Thyroid gland (tissue), 4 donors: ENCODE results near the gene PLA2G2D. TPM values are rescaled to one million over a fixed set of nuclear protein-coding genes. Genes with fewer than 3 reads are reported as not detected.

Experiments used
- DNase-seq, 2 donors: peaks; one replicate each; pipeline ENCODE4 v3.0.0-alpha.2; 2019
- H3K27ac ChIP-seq, 3 donors: fragments of 200-600 bp; sonication (generic); 1 replicate in 2 of 3; 2 replicates in 1 of 3; pipeline ENCODE4 v1.5.1; 2016 to 2019; ENCODE audit warnings: mild to moderate bottlenecking in 1 of 3, moderate library complexity in 1 of 3
- H3K27me3 ChIP-seq: fragments of 200-600 bp; sonication (generic); one replicate; pipeline ENCODE4 v1.5.1; 2019
- H3K36me3 ChIP-seq, 2 donors: fragments of 200-600 bp; sonication (generic); one replicate each; pipeline ENCODE4 v1.5.1; 2016 to 2019
- H3K4me1 ChIP-seq, 2 donors: fragments of 200-600 bp; sonication (generic); one replicate each; pipeline ENCODE4 v1.5.1; 2017 to 2019
- H3K4me3 ChIP-seq, 3 donors: fragments of 200-600 bp; sonication (generic); replicated peaks in 1 of 3; 1 replicate in 2 of 3; 2 replicates in 1 of 3; pipeline ENCODE4 v1.5.1; 2016; ENCODE audit warnings: mild to moderate bottlenecking in 1 of 3
- H3K9me3 ChIP-seq: fragments of 200-600 bp; sonication (generic); one replicate; pipeline ENCODE4 v1.5.1; 2017
- POLR2A ChIP-seq, 2 donors: fragments of 450-650 bp; IDR thresholded peaks; one replicate each; pipeline ENCODE4 v1.6.1; 2017; ENCODE audit warnings: antibody characterized with exemption in 2 of 2, mild to moderate bottlenecking in 2 of 2, moderate library complexity in 1 of 2
- WGBS, 2 donors: methylation state at CpG; one replicate each; pipeline ENCODE4 v1.1.5; 2017; 5-methylcytosine and 5-hydroxymethylcytosine counted together
- intact Hi-C: fragments of 100-400 bp; cut with DNase I; formaldehyde crosslinking; loops from one replicate; pipeline ENCODE4 v1.15.1; 2023
- total RNA-seq, 4 donors: library from RNA; depleted of rRNA; stranded (reverse); fragments of >200 nt; gene quantifications; one replicate each; pipeline ENCODE4 v1.2.3, GENCODE V29; 2016
- TF ChIP-seq, protein P1 (sequence below), 6 experiments: fragments of 200-600 bp in 3 of 6; fragments of 450-650 bp in 3 of 6; sonication (generic) in 3 of 6; IDR thresholded peaks; one replicate each; pipeline ENCODE4 v1.5.1; 2016 to 2019; ENCODE audit warnings: antibody characterized with exemption in 6 of 6, mild to moderate bottlenecking in 2 of 6, inconsistent platforms in 1 of 6, moderate library complexity in 1 of 6

The PLA2G2D gene
- total RNA-seq, 4 donors from 2014 or later: not detected

GRCh38 chr1:20078171-20078651 is 41.1 kb downstream of the PLA2G2D start:
- H3K36me3 ChIP-seq: no peaks in the 10 kb centered on the region
- H3K27me3 ChIP-seq: peaks cover 5% of the 10 kb centered on the region
- DNase-seq: no peak
- 84 to 86% methylated on average over 8 of the region's 8 CpGs for WGBS, 2 donors
- H3K4me1 ChIP-seq: peaks cover 0 to 4% of the 10 kb centered on the region in 2 donors
- H3K4me3 ChIP-seq: no peak overlapping the region
- intact Hi-C loops: no loop called here
- no peak for TF ChIP-seq POLR2A (IDR thresholded peaks at IDR 0.05)
- TF ChIP-seq, protein P1, sequence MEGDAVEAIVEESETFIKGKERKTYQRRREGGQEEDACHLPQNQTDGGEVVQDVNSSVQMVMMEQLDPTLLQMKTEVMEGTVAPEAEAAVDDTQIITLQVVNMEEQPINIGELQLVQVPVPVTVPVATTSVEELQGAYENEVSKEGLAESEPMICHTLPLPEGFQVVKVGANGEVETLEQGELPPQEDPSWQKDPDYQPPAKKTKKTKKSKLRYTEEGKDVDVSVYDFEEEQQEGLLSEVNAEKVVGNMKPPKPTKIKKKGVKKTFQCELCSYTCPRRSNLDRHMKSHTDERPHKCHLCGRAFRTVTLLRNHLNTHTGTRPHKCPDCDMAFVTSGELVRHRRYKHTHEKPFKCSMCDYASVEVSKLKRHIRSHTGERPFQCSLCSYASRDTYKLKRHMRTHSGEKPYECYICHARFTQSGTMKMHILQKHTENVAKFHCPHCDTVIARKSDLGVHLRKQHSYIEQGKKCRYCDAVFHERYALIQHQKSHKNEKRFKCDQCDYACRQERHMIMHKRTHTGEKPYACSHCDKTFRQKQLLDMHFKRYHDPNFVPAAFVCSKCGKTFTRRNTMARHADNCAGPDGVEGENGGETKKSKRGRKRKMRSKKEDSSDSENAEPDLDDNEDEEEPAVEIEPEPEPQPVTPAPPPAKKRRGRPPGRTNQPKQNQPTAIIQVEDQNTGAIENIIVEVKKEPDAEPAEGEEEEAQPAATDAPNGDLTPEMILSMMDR (IDR thresholded peaks at IDR 0.05): no peak
- H3K9me3 ChIP-seq: no peaks in the 10 kb centered on the region
- H3K27ac ChIP-seq: no peak overlapping the region

DNA sequence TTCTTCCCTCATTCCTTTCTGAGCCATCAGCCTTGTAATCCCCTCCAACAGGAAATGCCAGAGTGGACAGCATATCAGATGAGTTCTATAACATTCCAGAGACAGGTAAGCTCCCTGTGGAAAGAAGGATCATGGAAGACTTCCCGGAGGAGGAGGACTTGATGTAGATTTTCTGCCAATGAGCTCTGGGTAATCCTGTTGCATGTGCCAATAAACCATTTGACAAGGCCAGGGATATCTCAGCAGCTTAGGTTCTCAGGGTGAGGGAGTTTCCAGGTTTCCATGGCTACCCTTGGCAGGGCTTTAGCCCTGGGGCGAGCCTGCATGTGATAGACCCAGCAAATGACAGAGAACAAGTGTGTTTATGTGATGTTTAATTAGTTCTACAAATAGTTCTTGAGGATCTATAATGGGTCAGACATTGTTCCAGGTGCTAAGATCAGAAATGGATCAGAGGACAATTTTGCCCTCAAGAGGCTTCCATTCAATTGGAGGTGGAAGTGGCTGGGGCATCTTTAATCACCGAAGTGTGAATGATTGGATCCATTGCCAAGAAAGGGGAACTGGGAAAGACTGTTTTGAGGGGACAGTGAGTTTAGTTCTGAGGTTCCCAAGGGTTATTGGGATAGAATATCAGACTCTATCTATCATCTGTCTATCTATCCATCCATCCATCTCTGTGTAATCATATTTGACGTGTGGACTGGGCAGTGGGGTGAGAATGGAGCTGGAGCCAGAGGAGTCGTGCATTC is 42.5 kb downstream of the PLA2G2D start:
- no peak for TF ChIP-seq POLR2A (IDR thresholded peaks at IDR 0.05)
- TF ChIP-seq, protein P1 (IDR thresholded peaks at IDR 0.05): no peak
- no peak for DNase-seq
- intact Hi-C loops: no loop called here
- Histone ChIP-seq H3K27me3 (peaks cover 5% of the 10 kb centered on the region), H3K4me3 (no peak overlapping the region), H3K4me1 (peaks cover 0 to 4% of the 10 kb centered on the region in 2 donors), H3K9me3 (no peaks in the 10 kb centered on the region), H3K36me3 (no peaks in the 10 kb centered on the region), H3K27ac (no peak overlapping the region)
- WGBS, 2 donors: 89 to 94% methylated on average over 5 of the region's 5 CpGs

DNA sequence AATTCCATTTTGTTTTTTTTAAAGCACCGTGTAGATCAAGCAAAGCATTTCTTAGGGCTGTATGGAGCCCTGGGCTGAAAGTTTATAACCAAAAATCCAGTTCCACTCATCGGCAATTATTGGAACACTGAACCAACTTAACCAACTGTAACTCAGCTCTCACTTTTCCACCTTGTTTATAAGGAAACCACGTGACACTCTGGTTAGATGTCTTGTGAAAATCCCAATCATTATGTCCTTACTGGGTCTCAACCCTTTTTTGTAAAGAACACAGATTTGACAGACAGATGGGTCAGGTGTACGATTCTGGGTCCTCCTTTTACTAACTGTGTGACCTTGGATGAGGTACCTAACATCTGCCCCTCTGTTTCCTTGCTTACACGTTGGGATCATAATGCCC is 43.1 kb downstream of the PLA2G2D start:
- DNase-seq: no peak
- no peaks in the 10 kb centered on the region for H3K36me3 ChIP-seq
- H3K4me1 ChIP-seq: peaks cover 0 to 4% of the 10 kb centered on the region in 2 donors
- no peak overlapping the region for H3K4me3 ChIP-seq
- WGBS, 2 donors: 68 to 72% methylated on average over 5 of the region's 5 CpGs
- TF ChIP-seq, protein P1 (IDR thresholded peaks at IDR 0.05): no peak
- TF ChIP-seq POLR2A (IDR thresholded peaks at IDR 0.05): no peak
- intact Hi-C loops: no loop called here
- no peaks in the 10 kb centered on the region for H3K9me3 ChIP-seq
- peaks cover 5% of the 10 kb centered on the region for H3K27me3 ChIP-seq
- H3K27ac ChIP-seq: no peak overlapping the region

DNA sequence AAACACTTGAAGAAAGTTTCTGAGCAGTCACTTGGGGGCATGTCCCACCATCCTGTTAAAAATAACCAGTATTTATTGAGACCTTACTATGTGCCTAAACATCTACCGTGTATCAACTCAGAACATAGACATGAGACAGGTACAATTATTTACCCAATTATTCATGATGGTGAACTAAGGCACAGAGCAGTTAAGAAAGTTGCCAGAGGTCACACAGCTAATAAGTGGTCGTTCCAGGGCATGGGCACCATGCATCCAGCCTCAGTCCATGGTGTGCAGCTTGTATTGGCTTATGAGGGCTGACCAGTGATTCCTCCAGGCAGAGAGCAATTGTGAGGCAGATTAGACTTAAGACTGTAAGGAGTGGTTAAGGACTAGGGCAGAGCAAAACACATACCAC is 44.0 kb downstream of the PLA2G2D start:
- Histone ChIP-seq H3K9me3 (no peaks in the 10 kb centered on the region), H3K27me3 (peaks cover 5% of the 10 kb centered on the region), H3K4me3 (no peak overlapping the region), H3K4me1 (no peaks in the 10 kb centered on the region), H3K27ac (no peak overlapping the region), H3K36me3 (no peaks in the 10 kb centered on the region)
- TF ChIP-seq POLR2A (IDR thresholded peaks at IDR 0.05): no peak
- TF ChIP-seq, protein P1 (IDR thresholded peaks at IDR 0.05): no peak
- intact Hi-C loops: no loop called here
- no peak for DNase-seq
- WGBS, 2 donors: 89 to 94% methylated on average over 2 of the region's 2 CpGs

- DNase-seq: no peak
- peaks cover 5% of the 10 kb centered on the region for H3K27me3 ChIP-seq
- no peak overlapping the region for H3K27ac ChIP-seq
- TF ChIP-seq POLR2A (IDR thresholded peaks at IDR 0.05): no peak
- TF ChIP-seq, protein P1 (IDR thresholded peaks at IDR 0.05): no peak
- intact Hi-C loops: no loop called here
- H3K4me1 ChIP-seq: no peaks in the 10 kb centered on the region
- H3K36me3 ChIP-seq: no peaks in the 10 kb centered on the region
- WGBS, 2 donors: 75 to 80% methylated on average over 6 to 8 of the region's 8 CpGs
- no peak overlapping the region for H3K4me3 ChIP-seq
- H3K9me3 ChIP-seq: no peaks in the 10 kb centered on the region
Measured at GRCh38 chr1:20074725-20075171, 44.6 kb downstream of the PLA2G2D start.
